ENCODE data around the gene ZNF600. TPM values are rescaled to one million over a fixed set of nuclear protein-coding genes. Genes with fewer than 3 reads are reported as not detected.

The ZNF600 gene
- total and polyA plus RNA-seq, 2 of the 13 experiments (the other 11 are each of a cell fraction or from before 2014, with no cell fraction given) = 15.0 to 16.4 TPM

GRCh38 chr19:52734893-52735661 is 51.5 kb downstream of the ZNF600 start, which contains the start of gene ZNF611 (continued):
- TF ChIP-seq PHB2 (IDR thresholded peaks at IDR 0.05; ENCODE audit: partially characterized antibody) (no peak), HOXA7 (CRISPR knock-in tag; IDR thresholded peaks at IDR 0.05) (no peak), SP4 (CRISPR knock-in tag; IDR thresholded peaks at IDR 0.05) (peak; percentile 81), ZNF280B (CRISPR knock-in tag; IDR thresholded peaks at IDR 0.05; ENCODE audit: borderline replicate concordance) (no peak), MAF1 (CRISPR knock-in tag; IDR thresholded peaks at IDR 0.05; ENCODE audit: borderline replicate concordance) (no peak), SYNCRIP (IDR thresholded peaks at IDR 0.05; ENCODE audit: insufficient read depth, low read depth, low read length) (no peak), ZNF691 (CRISPR knock-in tag; IDR thresholded peaks at IDR 0.05; ENCODE audit: borderline replicate concordance, low read depth) (no peak), YEATS2 (CRISPR knock-in tag; IDR thresholded peaks at IDR 0.05; ENCODE audit: borderline replicate concordance) (no peak), ZNF879 (CRISPR knock-in tag; IDR thresholded peaks at IDR 0.05) (no peak), THAP11 (CRISPR knock-in tag; IDR thresholded peaks at IDR 0.05) (peak; percentile 43; the same call in 1 of the 2 replicates), BORCS8-MEF2B (CRISPR knock-in tag; IDR thresholded peaks at IDR 0.05) (no peak; the same call in 1 of the 2 replicates), POGZ (CRISPR knock-in tag; IDR thresholded peaks at IDR 0.05) (no peak), NFYC (CRISPR knock-in tag; IDR thresholded peaks at IDR 0.05) (no peak), MEIS1 (CRISPR knock-in tag; IDR thresholded peaks at IDR 0.05; ENCODE audit: borderline replicate concordance) (no peak), ZFP41 (CRISPR knock-in tag; IDR thresholded peaks at IDR 0.05; ENCODE audit: borderline replicate concordance) (no peak), ZGPAT (CRISPR knock-in tag; IDR thresholded peaks at IDR 0.05) (0 out of 2 replicates have a peak, but pooled peaks have one; percentile 18), NBN (conservative IDR thresholded peaks at IDR 0.05) (no peak), ZEB1 (IDR thresholded peaks at IDR 0.05; ENCODE audit: insufficient replicate concordance, low read depth) (peak; percentile 28), HMG20A (CRISPR knock-in tag; IDR thresholded peaks at IDR 0.05; ENCODE audit: borderline replicate concordance) (no peak), U2AF2 (IDR thresholded peaks at IDR 0.05; ENCODE audit: low read depth, low read length) (no peak), ZNF142 (CRISPR knock-in tag; IDR thresholded peaks at IDR 0.05) (no peak)

Measured in HepG2 (cell line).